Keratinocyte (primary cell): ENCODE measurements around the gene SMAD6. TPM values are rescaled to one million over a fixed set of nuclear protein-coding genes. Genes with fewer than 3 reads are reported as not detected.
A peak's percentile ranks its signal among the peaks of the same experiment; 100 is the strongest.

Experiments
- DNase-seq: peaks from one replicate; pipeline ENCODE4 v3.0.0-alpha.2; 2011; ENCODE audit warnings: low read depth, missing footprints, low spot score
- FAIRE-seq: peaks from 2 replicates; lab custom pipeline; 2011; peaks lifted over from hg19 to GRCh38; lab: Jason Lieb, UNC
- H2AFZ ChIP-seq: 2 replicates; pipeline ENCODE4 v1.6.0; 2012; ENCODE audit warnings: low read length, control low read depth, inconsistent platforms; ENCODE audit not compliant: control insufficient read depth
- H3K27ac ChIP-seq: 2 replicates; pipeline ENCODE4 v1.5.1; 2011; ENCODE audit warnings: low read length; ENCODE audit not compliant: control insufficient read depth, insufficient read depth
- H3K27me3 ChIP-seq: 3 replicates; pipeline ENCODE4 v1.6.0; 2011; ENCODE audit warnings: low read length; ENCODE audit not compliant: control insufficient read depth, insufficient read depth; ENCODE audit errors: extremely low read depth
- H3K36me3 ChIP-seq, 2 experiments: 2 replicates in 1 of 2; 3 replicates in 1 of 2; pipeline ENCODE4 v1.5.1; 2011; ENCODE audit warnings: low read length in 2 of 2, mild to moderate bottlenecking in 1 of 2; ENCODE audit not compliant: control insufficient read depth in 2 of 2, insufficient read depth in 2 of 2; ENCODE audit errors: extremely low read depth in 1 of 2
- H3K4me1 ChIP-seq: 3 replicates; pipeline ENCODE4 v1.5.1; 2011; ENCODE audit warnings: low read length; ENCODE audit not compliant: control insufficient read depth, insufficient read depth; ENCODE audit errors: extremely low read depth
- H3K4me2 ChIP-seq: 3 replicates; pipeline ENCODE4 v1.6.0; 2011; ENCODE audit warnings: low read depth, low read length; ENCODE audit not compliant: control insufficient read depth, insufficient read depth; ENCODE audit errors: extremely low read depth
- H3K4me3 ChIP-seq, 3 experiments: fragments of 200-600 bp in 1 of 3; sonication (generic) in 1 of 3; 2 replicates in 2 of 3; 3 replicates in 1 of 3; pipeline ENCODE4 v1.5.1; 2011 to 2016; ENCODE audit warnings: low read length in 3 of 3, mild to moderate bottlenecking in 3 of 3, control low read depth in 2 of 3, inconsistent platforms in 1 of 3, low read depth in 1 of 3, mixed read lengths in 1 of 3, mixed run types in 1 of 3, moderate library complexity in 1 of 3; ENCODE audit not compliant: control insufficient read depth in 2 of 3, insufficient read depth in 2 of 3; ENCODE audit errors: extremely low read depth in 1 of 3
- H3K79me2 ChIP-seq: 2 replicates; pipeline ENCODE4 v1.6.0; 2012; ENCODE audit warnings: low read length; ENCODE audit not compliant: control insufficient read depth, insufficient read depth
- H3K9ac ChIP-seq: 3 replicates; pipeline ENCODE4 v1.6.0; 2011; ENCODE audit warnings: low read length; ENCODE audit not compliant: control insufficient read depth, insufficient read depth; ENCODE audit errors: extremely low read depth
- H3K9me1 ChIP-seq: 3 replicates; pipeline ENCODE4 v1.6.0; 2011; ENCODE audit warnings: low read length; ENCODE audit not compliant: control insufficient read depth, insufficient read depth; ENCODE audit errors: extremely low read depth
- H3K9me3 ChIP-seq: 2 replicates; pipeline ENCODE4 v1.5.1; 2012; ENCODE audit warnings: low read depth, low read length; ENCODE audit not compliant: control insufficient read depth
- H4K20me1 ChIP-seq: 3 replicates; pipeline ENCODE4 v1.6.0; 2011; ENCODE audit warnings: low read length; ENCODE audit not compliant: control insufficient read depth, insufficient read depth; ENCODE audit errors: extremely low read depth
- EZH2 ChIP-seq: IDR thresholded peaks from one replicate; pipeline ENCODE4 v1.6.1; 2012; ENCODE audit warnings: inconsistent platforms, mild to moderate bottlenecking, low read length, moderate library complexity
- dilution Hi-C: fragments of 300-500 bp; cut with MboI; formaldehyde crosslinking; loops from one replicate; pipeline ENCODE4 v1.7.0; 2020; ENCODE audit warnings: low sequenced_read_pairs; ENCODE audit not compliant: extremely low pct_ligation_motif_present
- polyA plus RNA-seq, 5 experiments: library from polyadenylated mRNA; depleted of rRNA in 3 of 5; stranded (reverse) in 3 of 5; stranded (forward) in 1 of 5; unstranded in 1 of 5; fragments of >200 nt; gene quantifications; 1 replicate in 1 of 5; 2 replicates in 3 of 5; 3 replicates in 1 of 5; pipeline versions ENCODE4 v1.2.1 to v1.2.3, GENCODE V29; 2011 to 2012; ENCODE audit warnings: missing spikeins in 2 of 5, low read depth in 1 of 5, low replicate concordance in 1 of 5
- TF ChIP-seq, protein P1 (sequence below), 3 experiments: IDR thresholded peaks in 1 of 3; conservative IDR thresholded peaks in 1 of 3; optimal IDR thresholded peaks in 1 of 3; 2 replicates in 2 of 3; 3 replicates in 1 of 3; pipeline versions ENCODE3 to v1.5.1; 2011; ENCODE audit warnings: low read length in 3 of 3, mild to moderate bottlenecking in 3 of 3, moderate library complexity in 2 of 3, control low read depth in 1 of 3, inconsistent platforms in 1 of 3; ENCODE audit not compliant: insufficient read depth in 2 of 3; ENCODE audit errors: extremely low read depth in 1 of 3

Gene SMAD6
- polyA plus RNA-seq, 1 donor (not counting 4 experiments of a cell fraction or from before 2014, with no cell fraction given), result 0.03 TPM

DNA sequence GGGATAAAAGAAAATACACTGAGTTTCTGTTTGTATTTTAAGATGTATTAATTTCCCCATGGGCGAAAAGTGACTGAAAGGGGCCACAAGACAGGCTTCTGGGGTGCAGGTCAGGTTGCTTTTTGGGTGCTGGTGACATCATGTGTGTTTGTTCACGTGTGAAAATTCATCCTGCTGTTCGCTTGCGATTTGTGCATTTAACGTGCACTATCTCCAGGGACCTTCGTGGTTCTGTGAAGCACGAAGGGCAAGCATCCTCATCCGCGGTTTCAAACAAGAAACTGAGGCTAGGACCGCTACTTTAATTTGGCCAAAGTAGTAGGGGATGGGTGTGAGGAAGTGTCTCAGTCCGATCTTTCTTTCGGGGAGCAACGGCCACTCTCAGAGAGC is 1.6 kb upstream of the SMAD6 start:
- peak overlapping the region; percentile 63 for H3K9ac ChIP-seq
- H2AFZ ChIP-seq, result peak overlapping the region; percentile 70
- H3K4me1 ChIP-seq, result peaks cover 17% of the 10 kb centered on the region
- peaks cover 31% of the 10 kb centered on the region for H3K27me3 ChIP-seq
- H3K27ac ChIP-seq, result no peak overlapping the region
- no peaks in the 10 kb centered on the region for H3K9me3 ChIP-seq
- no peaks in the 10 kb centered on the region for H3K36me3 ChIP-seq
- no peaks in the 10 kb centered on the region for H3K9me1 ChIP-seq
- no peaks in the 10 kb centered on the region for H3K79me2 ChIP-seq
- TF ChIP-seq EZH2, result no peak
- H3K4me3 ChIP-seq, result peak overlapping the region; percentile 44 to 82 (median 70)
- FAIRE-seq (peak; percentile 52), DNase-seq (no peak)
- peak overlapping the region; percentile 81 for H3K4me2 ChIP-seq
- no peaks in the 10 kb centered on the region for H4K20me1 ChIP-seq
- dilution Hi-C loops, result no loop called here

DNA sequence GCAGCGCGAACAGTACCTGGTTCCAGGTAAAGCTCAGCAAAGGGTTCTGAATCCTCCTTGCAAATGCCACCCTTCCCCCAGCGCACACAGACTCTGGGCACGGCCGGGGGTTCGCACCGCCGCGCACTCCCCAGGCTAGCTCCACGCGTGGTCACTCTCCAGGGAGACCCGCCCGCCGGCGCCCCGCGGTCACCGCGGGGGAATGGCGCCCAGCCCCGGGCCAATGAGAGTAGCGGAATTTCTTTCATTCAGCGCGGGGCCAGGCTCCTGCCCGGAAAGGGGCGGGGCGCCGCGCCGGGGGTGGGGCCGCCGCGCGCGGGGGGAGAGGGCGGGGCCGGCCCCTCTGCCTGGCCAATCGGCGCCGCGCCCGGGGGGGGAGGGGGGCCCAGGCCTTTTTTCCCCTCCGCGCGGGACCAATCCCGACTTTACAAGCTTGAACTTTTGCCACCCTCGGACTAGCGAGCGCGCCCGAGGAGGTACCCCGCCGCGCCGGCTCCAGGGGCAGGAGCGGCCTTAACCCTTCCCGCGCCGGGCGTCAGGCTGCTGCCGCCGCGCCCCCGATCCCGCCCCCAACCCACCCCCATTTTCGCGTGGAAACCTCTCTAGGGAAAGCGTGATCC is 1.1 kb upstream of the SMAD6 start:
- Histone ChIP-seq H3K4me1 (peaks cover 17% of the 10 kb centered on the region), H3K9me3 (no peaks in the 10 kb centered on the region), H3K9me1 (no peaks in the 10 kb centered on the region), H3K4me3 (peak overlapping the region; percentile 44 to 82 (median 71)), H3K9ac (peak overlapping the region; percentile 63), H3K4me2 (peak overlapping the region; percentile 97), H2AFZ (peak overlapping the region; percentile 81), H3K27me3 (peaks cover 36% of the 10 kb centered on the region), H4K20me1 (no peaks in the 10 kb centered on the region), H3K79me2 (no peaks in the 10 kb centered on the region), H3K27ac (peak overlapping the region; percentile 22), H3K36me3 (no peaks in the 10 kb centered on the region)
- FAIRE-seq (no peak), DNase-seq (peak; percentile 28)
- no peak for TF ChIP-seq EZH2
- TF ChIP-seq, protein P1, sequence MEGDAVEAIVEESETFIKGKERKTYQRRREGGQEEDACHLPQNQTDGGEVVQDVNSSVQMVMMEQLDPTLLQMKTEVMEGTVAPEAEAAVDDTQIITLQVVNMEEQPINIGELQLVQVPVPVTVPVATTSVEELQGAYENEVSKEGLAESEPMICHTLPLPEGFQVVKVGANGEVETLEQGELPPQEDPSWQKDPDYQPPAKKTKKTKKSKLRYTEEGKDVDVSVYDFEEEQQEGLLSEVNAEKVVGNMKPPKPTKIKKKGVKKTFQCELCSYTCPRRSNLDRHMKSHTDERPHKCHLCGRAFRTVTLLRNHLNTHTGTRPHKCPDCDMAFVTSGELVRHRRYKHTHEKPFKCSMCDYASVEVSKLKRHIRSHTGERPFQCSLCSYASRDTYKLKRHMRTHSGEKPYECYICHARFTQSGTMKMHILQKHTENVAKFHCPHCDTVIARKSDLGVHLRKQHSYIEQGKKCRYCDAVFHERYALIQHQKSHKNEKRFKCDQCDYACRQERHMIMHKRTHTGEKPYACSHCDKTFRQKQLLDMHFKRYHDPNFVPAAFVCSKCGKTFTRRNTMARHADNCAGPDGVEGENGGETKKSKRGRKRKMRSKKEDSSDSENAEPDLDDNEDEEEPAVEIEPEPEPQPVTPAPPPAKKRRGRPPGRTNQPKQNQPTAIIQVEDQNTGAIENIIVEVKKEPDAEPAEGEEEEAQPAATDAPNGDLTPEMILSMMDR (optimal IDR thresholded peaks at IDR 0.05 in 1 of 3, IDR thresholded peaks at IDR 0.05 in 1 of 3, conservative IDR thresholded peaks at IDR 0.05 in 1 of 3; ENCODE audit: extremely low read depth in 1 of 3, insufficient read depth in 2 of 3, low read length in 3 of 3), result no peak
- dilution Hi-C loops, result no loop called here
